SK-N-SH (cell line): ENCODE results near the gene INPP5J. TPM values are rescaled to one million over a fixed set of nuclear protein-coding genes. Genes with fewer than 3 reads are reported as not detected.

Experiments
- CTCF ChIA-PET: fragments of 300-600, 350-600 bp; formaldehyde crosslinking; extraction: SDS; loops from one replicate; lab custom pipeline; 2021; lab: Yijun Ruan, JAX
- POLR2A ChIA-PET: fragments of 350-600 bp; sonication (Branson Sonifier 250); formaldehyde crosslinking; extraction: SDS; loops from one replicate; lab custom pipeline; 2020; ENCODE audit warnings: antibody characterized with exemption, inconsistent platforms; lab: Yijun Ruan, JAX
- DNase-seq: peaks from one replicate; pipeline ENCODE4 v3.0.0; 2012
- H2AFZ ChIP-seq: fragments of 200-600 bp; sonication (generic); 2 replicates; pipeline ENCODE4 v1.8.1; 2016; ENCODE audit warnings: antibody characterized with exemption, mild to moderate bottlenecking, low read depth
- H3F3A ChIP-seq: fragments of 200-600 bp; sonication (generic); replicated peaks from 2 replicates; pipeline ENCODE3; 2016; ENCODE audit warnings: antibody characterized with exemption, mild to moderate bottlenecking; ENCODE audit not compliant: insufficient read depth
- H3K27ac ChIP-seq, 2 experiments: fragments of 200-500 bp in 1 of 2; fragments of 200-600 bp in 1 of 2; sonication (Bioruptor generic) in 1 of 2; sonication (generic), shearing (Covaris generic) in 1 of 2; 2 replicates each; pipeline versions ENCODE4 v1.5.1 to v1.6.1; 2014 to 2016; ENCODE audit warnings: low read depth in 2 of 2, inconsistent platforms in 1 of 2, low read length in 1 of 2, mild to moderate bottlenecking in 1 of 2, mixed read lengths in 1 of 2
- H3K27me3 ChIP-seq: fragments of 200-600 bp; sonication (generic), shearing (Covaris generic); 2 replicates; pipeline ENCODE4 v1.6.1; 2016; ENCODE audit warnings: mixed run types; ENCODE audit not compliant: insufficient read depth
- H3K36me3 ChIP-seq, 2 experiments: fragments of 200-500 bp in 1 of 2; fragments of 200-600 bp in 1 of 2; sonication (Bioruptor generic) in 1 of 2; sonication (generic) in 1 of 2; replicated peaks in 1 of 2; 2 replicates each; pipeline versions ENCODE3 to v1.5.1; 2014 to 2016; ENCODE audit warnings: low read length in 1 of 2, mild to moderate bottlenecking in 1 of 2; ENCODE audit not compliant: insufficient read depth in 2 of 2, control insufficient read depth in 1 of 2
- H3K4me1 ChIP-seq, 2 experiments: fragments of 200-500 bp in 1 of 2; fragments of 200-600 bp in 1 of 2; sonication (Bioruptor generic) in 1 of 2; sonication (generic), shearing (Covaris generic) in 1 of 2; 2 replicates each; pipeline versions ENCODE4 v1.5.1 to v1.6.1; 2014 to 2016; ENCODE audit warnings: low read depth in 1 of 2, low read length in 1 of 2, mixed run types in 1 of 2; ENCODE audit not compliant: insufficient read depth in 2 of 2, control insufficient read depth in 1 of 2
- H3K4me2 ChIP-seq: fragments of 200-600 bp; sonication (generic), shearing (Covaris generic); 2 replicates; pipeline ENCODE4 v1.6.1; 2017; ENCODE audit warnings: mixed run types
- H3K4me3 ChIP-seq, 2 experiments: fragments of 200-500 bp in 1 of 2; fragments of 200-600 bp in 1 of 2; sonication (Bioruptor generic) in 1 of 2; sonication (generic), shearing (Covaris generic) in 1 of 2; 2 replicates each; pipeline versions ENCODE4 v1.5.1 to v1.8.1; 2014 to 2016; ENCODE audit warnings: low read depth in 2 of 2, inconsistent platforms in 1 of 2, low read length in 1 of 2, mild to moderate bottlenecking in 1 of 2, mixed read lengths in 1 of 2, moderate library complexity in 1 of 2
- H3K79me2 ChIP-seq: fragments of 200-600 bp; sonication (generic); 2 replicates; pipeline ENCODE4 v1.8.1; 2017; ENCODE audit warnings: mild to moderate bottlenecking; ENCODE audit not compliant: insufficient read depth
- H3K9ac ChIP-seq: fragments of 200-600 bp; sonication (generic); 2 replicates; pipeline ENCODE4 v1.6.1; 2017; ENCODE audit warnings: mixed run types
- H3K9me2 ChIP-seq: fragments of 200-600 bp; sonication (generic); 2 replicates; pipeline ENCODE4 v1.6.1; 2017; ENCODE audit warnings: mixed run types
- H3K9me3 ChIP-seq: fragments of 200-600 bp; sonication (generic); 2 replicates; pipeline ENCODE4 v1.6.1; 2017; ENCODE audit warnings: mixed run types, mild to moderate bottlenecking, moderate library complexity
- H4K20me1 ChIP-seq: fragments of 200-600 bp; sonication (generic); 2 replicates; pipeline ENCODE4 v1.6.1; 2017; ENCODE audit warnings: mild to moderate bottlenecking, mixed run types; ENCODE audit not compliant: insufficient read depth
- FOXJ3 ChIP-seq: sonication (generic); formaldehyde crosslinking; IDR thresholded peaks from 2 replicates; pipeline ENCODE4 v1.5.1; 2020; ENCODE audit warnings: mild to moderate bottlenecking, missing genetic modification reagents
- FOXM1 ChIP-seq: IDR thresholded peaks from 2 replicates; pipeline ENCODE4 v1.4.0; 2012; ENCODE audit warnings: low read depth, mild to moderate bottlenecking
- GABPA ChIP-seq: IDR thresholded peaks from 2 replicates; pipeline ENCODE4 v1.4.0; 2012; ENCODE audit warnings: low read depth, mild to moderate bottlenecking
- GATA2 ChIP-seq: sonication (generic); formaldehyde crosslinking; IDR thresholded peaks from 2 replicates; pipeline ENCODE4 v1.5.0; 2020; ENCODE audit warnings: mild to moderate bottlenecking, missing genetic modification reagents
- IRF3 ChIP-seq: fragments of 150-350 bp; IDR thresholded peaks from 2 replicates; pipeline ENCODE4 v1.6.1; 2016; ENCODE audit warnings: mild to moderate bottlenecking, low read depth, low read length
- JUND ChIP-seq: IDR thresholded peaks from 2 replicates; pipeline ENCODE4 v1.4.0; 2012
- MAX ChIP-seq: IDR thresholded peaks from 2 replicates; pipeline ENCODE4 v1.4.0; 2012; ENCODE audit warnings: low read depth
- PBX3 ChIP-seq: IDR thresholded peaks from 2 replicates; pipeline ENCODE4; 2012
- RCOR1 ChIP-seq: fragments of 150-350 bp; IDR thresholded peaks from 2 replicates; pipeline ENCODE4 v1.6.1; 2017; ENCODE audit warnings: antibody characterized with exemption, low read length
- REST ChIP-seq: IDR thresholded peaks from 2 replicates; pipeline ENCODE4 v1.6.1; 2012; ENCODE audit warnings: mild to moderate bottlenecking, low read depth, low read length, moderate library complexity
- RXRA ChIP-seq: IDR thresholded peaks from 2 replicates; pipeline ENCODE4 v1.4.0; 2012; ENCODE audit warnings: low read depth, mild to moderate bottlenecking, borderline replicate concordance
- SIN3A ChIP-seq: IDR thresholded peaks from 2 replicates; pipeline ENCODE4 v1.6.1; 2012; ENCODE audit warnings: low read depth, mild to moderate bottlenecking, low read length, moderate library complexity, borderline replicate concordance
- SMC3 ChIP-seq: IDR thresholded peaks from 2 replicates; pipeline ENCODE4 v1.6.1; 2012; ENCODE audit warnings: low read depth, low read length, improper control_type of control experiment
- USF2 ChIP-seq: fragments of 150-350 bp; IDR thresholded peaks from 2 replicates; pipeline ENCODE4 v1.6.1; 2017; ENCODE audit warnings: antibody characterized with exemption, low read length, low read depth, borderline replicate concordance
- YY1 ChIP-seq: IDR thresholded peaks from 2 replicates; pipeline ENCODE4 v1.4.0; 2012; ENCODE audit warnings: low read depth, mild to moderate bottlenecking
- WGBS: methylation state at CpG from one replicate; pipeline ENCODE4 v1.1.6; 2017; ENCODE audit warnings: low lambda C conversion rate; 5-methylcytosine and 5-hydroxymethylcytosine counted together
- polyA plus RNA-seq, 3 experiments: library from polyadenylated mRNA; depleted of rRNA; stranded (reverse); fragments of >200 nt; gene quantifications; 2 replicates each; pipeline ENCODE4 v1.2.3, GENCODE V29; 2012
- TF ChIP-seq, protein P1 (sequence below): IDR thresholded peaks from 2 replicates; pipeline ENCODE4 v1.4.0; 2012; ENCODE audit warnings: low read depth, borderline replicate concordance
- TF ChIP-seq, protein P2 (sequence below): IDR thresholded peaks from 2 replicates; pipeline ENCODE4 v1.4.0; 2012; ENCODE audit warnings: low read depth, borderline replicate concordance

Gene INPP5J
- polyA plus RNA-seq, 1 of the 3 experiments (the other 2 are of a cell fraction), result 3.2 TPM

DNA sequence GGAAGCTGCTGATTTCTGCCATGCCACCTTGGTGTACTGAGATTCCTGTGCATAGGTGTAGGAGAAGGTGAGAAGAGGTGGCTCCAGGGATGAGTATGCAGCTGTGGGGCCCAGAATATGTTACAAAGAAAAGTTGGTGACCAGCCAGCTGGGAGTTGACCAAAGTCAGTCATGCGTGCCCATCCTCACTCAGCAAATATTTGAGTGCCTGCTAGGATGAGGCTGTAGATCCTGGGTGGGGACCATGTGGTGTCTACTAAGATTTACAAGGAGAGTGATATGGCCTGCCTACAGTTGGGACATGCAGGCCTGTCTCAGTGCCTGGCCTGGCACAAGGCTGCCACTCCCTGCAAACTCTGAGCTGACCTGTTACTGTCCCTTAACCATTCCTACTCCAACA lies 56.6 kb downstream of the INPP5J start:
- no peak overlapping the region for H3K4me2 ChIP-seq
- H3K27ac ChIP-seq, result no peak overlapping the region
- CTCF ChIA-PET, result interaction anchor here (0.7 to 0.8 kb wide), 2 partner anchors 12 to 94 kb away, joined by 3 to 4 read pairs; no protein-coding TSS in a partner anchor
- TF ChIP-seq GABPA (no peak), FOXJ3 (CRISPR knock-in tag) (no peak), MAX (no peak), FOXM1 (no peak), RXRA (no peak), PBX3 (no peak), IRF3 (no peak), JUND (no peak), SIN3A (no peak), GATA2 (CRISPR knock-in tag) (no peak), REST (no peak), SMC3 (no peak), USF2 (no peak), YY1 (no peak), RCOR1 (no peak)
- TF ChIP-seq, protein P1, sequence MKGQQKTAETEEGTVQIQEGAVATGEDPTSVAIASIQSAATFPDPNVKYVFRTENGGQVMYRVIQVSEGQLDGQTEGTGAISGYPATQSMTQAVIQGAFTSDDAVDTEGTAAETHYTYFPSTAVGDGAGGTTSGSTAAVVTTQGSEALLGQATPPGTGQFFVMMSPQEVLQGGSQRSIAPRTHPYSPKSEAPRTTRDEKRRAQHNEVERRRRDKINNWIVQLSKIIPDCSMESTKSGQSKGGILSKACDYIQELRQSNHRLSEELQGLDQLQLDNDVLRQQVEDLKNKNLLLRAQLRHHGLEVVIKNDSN, result no peak
- TF ChIP-seq, protein P2, sequence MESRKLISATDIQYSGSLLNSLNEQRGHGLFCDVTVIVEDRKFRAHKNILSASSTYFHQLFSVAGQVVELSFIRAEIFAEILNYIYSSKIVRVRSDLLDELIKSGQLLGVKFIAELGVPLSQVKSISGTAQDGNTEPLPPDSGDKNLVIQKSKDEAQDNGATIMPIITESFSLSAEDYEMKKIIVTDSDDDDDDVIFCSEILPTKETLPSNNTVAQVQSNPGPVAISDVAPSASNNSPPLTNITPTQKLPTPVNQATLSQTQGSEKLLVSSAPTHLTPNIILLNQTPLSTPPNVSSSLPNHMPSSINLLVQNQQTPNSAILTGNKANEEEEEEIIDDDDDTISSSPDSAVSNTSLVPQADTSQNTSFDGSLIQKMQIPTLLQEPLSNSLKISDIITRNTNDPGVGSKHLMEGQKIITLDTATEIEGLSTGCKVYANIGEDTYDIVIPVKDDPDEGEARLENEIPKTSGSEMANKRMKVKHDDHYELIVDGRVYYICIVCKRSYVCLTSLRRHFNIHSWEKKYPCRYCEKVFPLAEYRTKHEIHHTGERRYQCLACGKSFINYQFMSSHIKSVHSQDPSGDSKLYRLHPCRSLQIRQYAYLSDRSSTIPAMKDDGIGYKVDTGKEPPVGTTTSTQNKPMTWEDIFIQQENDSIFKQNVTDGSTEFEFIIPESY, result no peak
- peaks cover 35% of the 10 kb centered on the region for H3F3A ChIP-seq
- H3K9me2 ChIP-seq, result no peaks in the 10 kb centered on the region
- peaks cover 71% of the 10 kb centered on the region for H3K79me2 ChIP-seq
- H4K20me1 ChIP-seq, result no peaks in the 10 kb centered on the region
- no peaks in the 10 kb centered on the region for H3K9me3 ChIP-seq
- no peak overlapping the region for H3K9ac ChIP-seq
- 86% methylated on average over 1 of the region's 1 CpG for WGBS
- POLR2A ChIA-PET, result no interaction called here
- no peak overlapping the region for H3K4me3 ChIP-seq
- peaks cover 0 to 8% of the 10 kb centered on the region in 2 experiments for H3K36me3 ChIP-seq
- no peak for DNase-seq
- peaks cover 0 to 17% of the 10 kb centered on the region in 2 experiments; a peak in 1 of 4 replicates for H3K4me1 ChIP-seq
- no peaks in the 10 kb centered on the region for H3K27me3 ChIP-seq
- no peak overlapping the region for H2AFZ ChIP-seq
